Fibroblast of pulmonary artery (primary cell): ENCODE data around the gene CCDC112.

Experiments used
- DNase-seq: peaks from one replicate; pipeline ENCODE4 v3.0.0-alpha.2; 2010; ENCODE audit warnings: low read depth
- H3K4me3 ChIP-seq: replicated peaks from 2 replicates; pipeline ENCODE4 v1.5.1; 2011; ENCODE audit warnings: low read depth, mild to moderate bottlenecking, control low read depth, low read length, moderate library complexity
- CTCF ChIP-seq: IDR thresholded peaks from 2 replicates; pipeline ENCODE4 v1.5.1; 2011; ENCODE audit warnings: mild to moderate bottlenecking, control low read depth, low read length, inconsistent platforms; ENCODE audit errors: missing control alignments

Gene CCDC112

GRCh38 chr5:115282131-115282530 is 14.3 kb downstream of the CCDC112 start:
- DNase-seq = no peak
- no peak for TF ChIP-seq CTCF
- no peak overlapping the region for H3K4me3 ChIP-seq

GRCh38 chr5:115274584-115274983 is 21.9 kb downstream of the CCDC112 start:
- TF ChIP-seq CTCF = no peak
- no peak overlapping the region for H3K4me3 ChIP-seq
- DNase-seq = no peak

- no peak overlapping the region for H3K4me3 ChIP-seq
- TF ChIP-seq CTCF = no peak
- no peak for DNase-seq
Measured at GRCh38 chr5:115272297-115272958, 24.0 kb downstream of the CCDC112 start.

- no peak overlapping the region for H3K4me3 ChIP-seq
- no peak for TF ChIP-seq CTCF
- no peak for DNase-seq
Measured at GRCh38 chr5:115271295-115272050, 25.0 kb downstream of the CCDC112 start.

- no peak for TF ChIP-seq CTCF
- no peak for DNase-seq
- no peak overlapping the region for H3K4me3 ChIP-seq
Measured at GRCh38 chr5:115267617-115268016, 28.8 kb downstream of the CCDC112 start.

- H3K4me3 ChIP-seq = no peak overlapping the region
- no peak for DNase-seq
- TF ChIP-seq CTCF = no peak
Measured at GRCh38 chr5:115265220-115265619, 31.2 kb downstream of the CCDC112 start.
